SKM-1 treated with dmso at 0.1 percent for 144 hours (cell line): Measurements from ENCODE around the gene FAM131A.

ENCODE experiments used
- DNase-seq: peaks from one replicate; lab custom pipeline; 2025; ENCODE audit not compliant: unreplicated experiment; lab: John Stamatoyannopoulos, UW

The FAM131A gene

DNA sequence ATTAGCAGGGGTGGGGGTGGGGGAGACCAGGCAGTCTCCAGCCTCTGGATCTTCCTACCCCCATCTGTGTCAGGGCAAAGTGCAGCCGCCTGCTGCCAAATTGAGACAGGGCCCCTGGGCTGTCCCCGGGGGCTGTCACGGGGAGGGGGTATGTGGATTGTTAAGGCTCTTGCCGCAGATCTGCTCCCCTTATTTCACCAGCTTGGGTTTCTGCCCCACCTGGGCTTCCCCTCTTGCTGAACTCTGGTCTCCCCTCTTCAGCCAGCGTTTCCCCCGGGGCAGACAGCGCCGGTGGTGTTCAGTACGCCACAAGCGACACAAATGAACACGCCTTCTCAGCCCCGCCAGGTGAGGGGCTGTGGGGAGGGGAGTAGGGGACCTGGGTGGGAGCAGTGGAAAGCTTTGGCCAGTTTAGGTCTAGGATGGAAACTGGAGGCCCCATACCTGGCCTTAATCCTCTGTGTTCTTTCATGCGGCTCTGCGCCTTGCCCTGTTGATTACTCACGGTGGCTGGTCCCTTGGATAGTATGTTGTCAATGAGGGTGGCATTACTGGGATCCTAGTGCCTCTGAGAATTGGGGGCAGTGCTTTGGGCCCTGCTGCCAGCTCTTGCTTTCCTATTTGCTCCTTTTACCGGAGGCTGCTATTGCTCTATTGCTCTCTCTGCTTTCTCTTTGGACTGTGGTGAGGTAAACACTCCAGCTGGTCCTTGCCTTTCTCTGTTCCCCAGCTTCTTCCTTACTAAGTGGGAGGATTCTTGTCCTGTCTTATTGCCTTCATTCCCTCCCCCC is 21.3 kb upstream of the FAM131A start:
- DNase-seq, result no peak

- no peak for DNase-seq
These were observed 20.6 kb upstream of the FAM131A start for GRCh38 chr3:184316792-184317191.

- DNase-seq, result no peak
These were observed 20.2 kb upstream of the FAM131A start for GRCh38 chr3:184317201-184317600.

- DNase-seq, result no peak
These were observed 17.3 kb upstream of the FAM131A start for GRCh38 chr3:184320104-184320445.

DNA sequence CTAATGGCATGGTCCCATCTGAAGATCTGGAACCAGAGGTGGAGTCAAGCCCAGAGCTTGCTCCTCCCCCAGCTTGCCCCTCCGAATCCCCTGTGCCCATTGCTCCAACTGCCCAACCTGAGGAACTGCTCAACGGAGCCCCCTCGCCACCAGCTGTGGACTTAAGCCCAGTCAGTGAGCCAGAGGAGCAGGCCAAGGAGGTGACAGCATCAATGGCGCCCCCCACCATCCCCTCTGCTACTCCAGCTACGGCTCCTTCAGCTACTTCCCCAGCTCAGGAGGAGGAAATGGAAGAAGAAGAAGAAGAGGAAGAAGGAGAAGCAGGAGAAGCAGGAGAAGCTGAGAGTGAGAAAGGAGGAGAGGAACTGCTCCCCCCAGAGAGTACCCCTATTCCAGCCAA is 15.7 kb upstream of the FAM131A start:
- DNase-seq, result no peak

GRCh38 chr3:184322731-184323487 is 14.5 kb upstream of the FAM131A start:
- no peak for DNase-seq

- no peak for DNase-seq
These were observed 13.7 kb upstream of the FAM131A start for GRCh38 chr3:184323696-184324095.

DNA sequence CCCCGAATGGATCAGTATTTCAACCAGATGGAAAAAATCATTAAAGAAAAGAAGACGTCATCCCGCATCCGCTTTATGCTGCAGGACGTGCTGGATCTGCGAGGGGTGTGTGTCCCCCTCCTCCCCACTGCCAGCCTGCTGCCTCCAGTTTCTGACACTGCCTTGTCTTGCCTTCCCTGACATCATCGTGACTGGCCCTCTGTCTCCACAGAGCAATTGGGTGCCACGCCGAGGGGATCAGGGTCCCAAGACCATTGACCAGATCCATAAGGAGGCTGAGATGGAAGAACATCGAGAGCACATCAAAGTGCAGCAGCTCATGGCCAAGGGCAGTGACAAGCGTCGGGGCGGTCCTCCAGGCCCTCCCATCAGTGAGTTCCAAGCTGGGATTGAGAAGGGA is 12.1 kb upstream of the FAM131A start:
- no peak for DNase-seq

GRCh38 chr3:184325715-184326369 is 11.6 kb upstream of the FAM131A start:
- DNase-seq, result no peak

- DNase-seq, result no peak
These were observed 10.2 kb upstream of the FAM131A start for GRCh38 chr3:184327171-184327570.

- DNase-seq, result no peak
These were observed 8.9 kb upstream of the FAM131A start for GRCh38 chr3:184328516-184328915.

DNA sequence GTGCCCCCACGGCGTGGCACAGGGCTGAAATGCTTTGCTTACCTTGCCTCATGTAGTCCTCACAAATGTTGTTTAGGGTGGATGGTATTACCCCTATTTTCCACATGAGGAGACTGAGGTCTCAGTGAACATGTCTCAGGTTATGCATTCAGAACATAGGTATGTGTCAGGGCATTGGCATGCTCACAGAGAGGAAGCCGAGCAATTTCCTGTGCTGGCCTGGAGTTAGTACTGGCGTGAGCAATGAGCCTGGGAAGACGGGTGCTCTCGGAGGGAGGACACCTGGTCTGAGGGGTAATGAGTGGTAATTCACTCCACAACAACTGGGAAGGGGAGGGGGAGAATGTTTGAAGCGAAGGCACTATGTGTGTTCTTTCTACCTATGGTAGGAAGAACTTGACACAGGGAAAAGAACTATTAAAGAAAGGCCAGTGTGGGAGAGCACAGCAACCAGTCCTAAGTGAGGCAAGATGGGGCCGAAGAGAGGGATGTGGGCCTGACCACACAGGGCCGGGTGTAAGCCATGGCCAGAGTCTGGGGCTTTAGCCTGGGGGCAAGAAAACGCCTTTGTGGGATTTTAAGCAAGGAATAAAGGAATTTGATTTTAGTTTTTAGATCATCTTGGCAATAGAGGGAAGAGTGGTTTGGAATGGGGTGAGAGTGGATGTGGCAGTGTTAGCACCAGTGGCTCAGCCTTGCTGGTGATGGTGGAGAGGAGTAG is 4.9 kb upstream of the FAM131A start:
- DNase-seq, result no peak

DNA sequence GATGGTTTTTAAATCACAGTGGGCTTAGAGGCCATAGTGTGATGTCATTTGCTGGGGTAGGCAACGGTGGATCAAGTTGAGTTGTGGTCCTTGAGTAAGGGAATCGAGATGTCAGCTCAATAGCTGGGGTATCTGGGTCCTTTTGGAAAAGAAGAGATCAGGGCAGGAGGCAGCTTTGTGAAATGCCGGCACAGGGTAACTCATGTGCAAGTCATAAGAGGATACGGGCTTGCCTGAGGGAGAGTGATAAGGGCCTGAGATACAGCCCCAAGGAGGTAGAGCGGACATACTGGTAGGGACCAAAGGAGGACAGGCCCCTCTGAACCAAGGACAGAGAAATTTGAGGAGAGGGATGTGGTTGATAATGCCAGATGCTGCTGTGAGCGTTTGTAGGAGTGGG is 4.2 kb upstream of the FAM131A start:
- DNase-seq, result no peak

- no peak for DNase-seq
These were observed 3.7 kb upstream of the FAM131A start for GRCh38 chr3:184333700-184334099.

DNA sequence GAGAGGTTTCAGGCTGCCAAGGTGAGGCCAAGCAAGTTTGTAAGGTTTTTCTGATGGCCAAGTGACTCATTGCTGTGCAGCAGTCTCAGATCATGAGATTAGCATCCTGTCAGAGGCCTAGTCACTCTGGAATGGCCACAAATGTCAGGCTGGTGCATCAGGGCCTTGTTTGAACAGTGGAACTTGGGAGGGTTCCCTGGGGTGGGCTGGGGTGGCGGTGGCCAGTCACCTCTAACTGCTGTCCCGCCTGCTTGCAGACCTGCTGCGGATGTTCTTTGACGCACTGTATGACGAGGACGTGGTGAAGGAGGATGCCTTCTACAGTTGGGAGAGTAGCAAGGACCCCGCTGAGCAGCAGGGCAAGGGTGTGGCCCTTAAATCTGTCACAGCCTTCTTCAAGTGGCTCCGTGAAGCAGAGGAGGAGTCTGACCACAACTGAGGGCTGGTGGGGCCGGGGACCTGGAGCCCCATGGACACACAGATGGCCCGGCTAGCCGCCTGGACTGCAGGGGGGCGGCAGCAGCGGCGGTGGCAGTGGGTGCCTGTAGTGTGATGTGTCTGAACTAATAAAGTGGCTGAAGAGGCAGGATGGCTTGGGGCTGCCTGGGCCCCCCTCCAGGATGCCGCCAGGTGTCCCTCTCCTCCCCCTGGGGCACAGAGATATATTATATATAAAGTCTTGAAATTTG is 2.8 kb upstream of the FAM131A start:
- DNase-seq, result no peak

DNA sequence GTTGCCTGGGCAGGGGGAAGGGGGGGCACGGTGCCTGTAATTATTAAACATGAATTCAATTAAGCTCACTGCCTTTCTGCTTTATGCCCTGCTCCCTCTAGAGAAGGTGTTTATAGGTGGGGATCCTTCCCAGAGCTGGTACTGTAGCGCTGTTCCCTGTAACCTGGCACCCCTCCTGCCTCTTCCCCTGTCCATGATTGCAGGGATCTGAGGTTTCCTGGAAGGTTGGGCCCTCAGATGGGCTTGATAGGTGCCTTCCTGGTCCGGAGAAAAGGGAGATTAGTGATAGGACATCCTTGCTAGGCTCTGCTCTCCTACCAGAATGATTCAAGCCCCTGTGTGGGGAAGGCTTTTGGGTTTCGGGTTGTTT is 2.1 kb upstream of the FAM131A start:
- no peak for DNase-seq

DNA sequence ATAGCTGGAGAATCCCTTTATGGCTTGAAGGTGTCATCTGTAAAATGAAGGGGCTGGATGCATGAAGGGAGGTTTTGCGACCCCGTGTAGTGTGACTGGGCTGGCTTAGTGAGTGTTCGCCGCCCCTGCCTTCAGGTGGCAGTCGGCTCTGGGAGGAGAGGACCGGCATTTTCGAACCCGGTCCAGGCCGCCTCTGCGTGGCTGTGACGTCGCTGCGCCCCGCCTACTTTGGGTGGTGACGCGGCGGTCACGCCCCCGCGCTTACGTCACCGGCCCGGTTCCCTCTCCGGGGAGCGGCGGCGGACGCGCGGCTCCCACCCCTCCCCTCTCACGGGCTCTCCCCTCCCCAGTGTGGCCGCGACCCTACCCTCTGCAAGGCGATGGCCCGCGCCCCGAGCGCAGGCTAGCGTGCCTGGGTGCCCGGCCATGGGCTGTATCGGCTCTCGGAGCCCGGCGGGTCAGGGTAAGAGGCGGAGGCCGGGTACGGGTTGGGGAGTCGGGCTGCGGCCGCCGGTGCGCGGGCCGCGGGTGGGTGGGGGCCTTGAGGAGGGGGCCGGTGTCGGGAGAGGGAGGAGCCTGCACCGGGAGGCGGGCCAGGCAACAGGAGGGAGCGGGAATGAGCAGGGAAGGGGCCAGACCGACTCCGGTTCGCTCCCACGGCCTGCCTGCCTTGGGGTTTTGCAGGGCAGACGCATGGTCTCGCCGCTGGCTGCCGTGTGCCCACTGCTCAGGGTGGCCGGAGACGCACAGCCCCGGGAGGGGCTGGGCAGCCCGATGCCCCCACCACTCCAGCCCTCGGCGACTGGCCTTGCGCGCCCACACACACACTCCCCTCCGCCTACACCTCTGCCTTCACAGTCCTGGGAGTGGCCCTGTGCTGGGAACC is 1.5 kb upstream of the FAM131A start:
- DNase-seq, result peak; percentile 26

DNA sequence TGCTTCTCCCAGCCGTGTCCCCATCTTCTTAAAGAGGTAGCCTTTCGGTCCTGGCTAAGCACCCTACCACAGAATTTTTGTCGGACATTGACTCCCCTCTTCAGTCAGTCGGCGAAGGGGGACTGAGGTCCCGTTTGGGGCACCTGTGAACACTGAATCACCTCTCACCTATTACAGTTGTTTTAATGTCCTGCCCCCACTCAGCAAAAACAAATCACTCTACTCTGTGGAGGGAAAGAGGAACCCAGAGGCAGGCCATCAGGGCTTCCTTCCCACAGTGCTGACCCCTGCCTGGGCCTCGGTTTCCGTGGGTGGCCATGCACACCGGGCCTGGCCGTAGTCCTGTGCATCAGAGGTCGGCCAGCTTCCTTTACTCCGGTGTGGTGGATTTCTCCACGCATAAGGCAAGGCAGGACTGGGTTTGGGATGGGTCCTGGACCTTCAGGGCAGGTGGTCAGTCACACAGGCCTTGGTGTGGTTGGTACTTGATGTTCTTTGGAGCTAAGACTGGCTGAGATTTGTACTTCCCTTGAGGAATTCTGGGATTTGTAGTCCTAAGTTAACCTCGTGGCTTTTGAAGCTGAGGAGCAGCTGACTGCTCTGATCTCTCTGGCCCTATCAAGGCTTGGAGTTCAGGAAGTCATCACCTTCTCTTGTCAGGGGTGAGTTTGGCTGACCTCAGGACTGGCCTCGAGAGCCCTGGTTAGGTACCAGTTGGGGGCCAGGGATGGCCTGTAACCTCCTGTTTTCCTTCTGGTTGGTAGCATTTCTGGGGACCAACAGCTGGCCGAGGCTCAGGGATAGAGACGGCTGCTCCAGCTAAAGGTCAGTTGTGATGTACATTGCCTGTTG is 627 bp upstream of the FAM131A start:
- no peak for DNase-seq

- no peak for DNase-seq
These were observed 581 bp downstream of the FAM131A start for GRCh38 chr3:184337981-184338380.
